CD4-positive, alpha-beta T cell treated with Interleukin-17A for 4 hours (primary cell): ENCODE measurements around the gene RBM4.

Source experiments
- DNase-seq: peaks from one replicate; pipeline ENCODE4 v3.0.0-alpha.2; 2020; ENCODE audit warnings: mixed read lengths

Gene RBM4

DNA sequence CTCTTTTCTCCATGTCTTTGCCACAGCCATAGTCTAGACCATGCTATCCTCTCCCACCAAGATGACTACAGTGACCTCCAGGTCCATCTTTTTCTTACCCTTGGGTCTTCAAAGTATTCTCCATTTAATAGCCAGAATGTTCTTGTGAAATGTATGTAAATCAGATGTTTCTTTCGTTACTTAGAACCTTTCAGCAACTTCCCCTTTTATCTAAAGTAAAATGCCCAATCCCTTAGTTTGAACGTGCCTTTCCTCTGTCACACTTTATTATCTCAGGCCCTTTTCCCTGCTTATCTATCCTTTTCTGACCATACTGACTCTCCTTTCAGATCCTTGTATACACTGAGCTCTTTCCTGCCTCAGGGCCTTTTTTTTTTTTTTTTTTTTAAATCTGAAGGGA, 21.3 kb downstream of the RBM4 start:
- DNase-seq = no peak

- no peak for DNase-seq
Observed at GRCh38 chr11:66663741-66664296, 25.3 kb downstream of the RBM4 start.

DNA sequence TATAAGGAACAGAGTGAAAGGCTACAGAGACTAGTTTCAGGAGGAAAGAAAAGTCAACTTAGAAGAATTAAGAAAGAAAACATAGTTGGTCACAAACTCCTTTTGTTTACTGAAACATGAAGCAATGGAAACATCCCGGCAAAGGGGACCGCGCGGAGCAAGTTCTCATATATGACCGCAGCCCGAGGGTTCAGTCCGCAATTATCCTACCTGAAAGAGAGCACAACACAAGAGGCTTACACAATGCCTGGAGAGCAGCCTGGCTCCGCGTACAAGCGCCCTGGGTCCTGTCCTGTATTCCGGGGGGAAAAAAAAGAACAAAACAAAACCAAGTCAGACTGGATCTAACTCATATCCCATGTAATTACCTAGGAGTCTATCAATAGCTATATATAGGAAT, 26.9 kb downstream of the RBM4 start:
- DNase-seq = no peak

DNA sequence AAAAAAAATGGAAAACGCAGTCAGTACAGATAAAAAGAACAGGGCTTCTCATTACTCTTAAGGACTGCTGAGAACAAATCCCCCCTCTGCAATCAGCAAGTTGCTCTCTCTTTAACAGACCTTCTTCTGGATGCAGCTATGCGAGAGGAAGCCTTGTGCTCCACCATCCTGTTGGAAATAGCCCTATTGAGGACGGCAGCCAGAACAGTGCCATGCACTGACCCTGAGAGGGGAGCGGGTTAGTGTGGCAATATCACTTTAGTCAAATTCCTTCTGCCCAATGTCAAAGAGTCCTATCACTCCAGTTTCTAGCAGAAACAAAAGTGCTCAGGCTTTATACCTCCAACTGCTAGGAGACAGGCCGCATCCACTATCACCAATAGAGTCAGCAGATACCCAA, 32.3 kb downstream of the RBM4 start:
- no peak for DNase-seq

DNA sequence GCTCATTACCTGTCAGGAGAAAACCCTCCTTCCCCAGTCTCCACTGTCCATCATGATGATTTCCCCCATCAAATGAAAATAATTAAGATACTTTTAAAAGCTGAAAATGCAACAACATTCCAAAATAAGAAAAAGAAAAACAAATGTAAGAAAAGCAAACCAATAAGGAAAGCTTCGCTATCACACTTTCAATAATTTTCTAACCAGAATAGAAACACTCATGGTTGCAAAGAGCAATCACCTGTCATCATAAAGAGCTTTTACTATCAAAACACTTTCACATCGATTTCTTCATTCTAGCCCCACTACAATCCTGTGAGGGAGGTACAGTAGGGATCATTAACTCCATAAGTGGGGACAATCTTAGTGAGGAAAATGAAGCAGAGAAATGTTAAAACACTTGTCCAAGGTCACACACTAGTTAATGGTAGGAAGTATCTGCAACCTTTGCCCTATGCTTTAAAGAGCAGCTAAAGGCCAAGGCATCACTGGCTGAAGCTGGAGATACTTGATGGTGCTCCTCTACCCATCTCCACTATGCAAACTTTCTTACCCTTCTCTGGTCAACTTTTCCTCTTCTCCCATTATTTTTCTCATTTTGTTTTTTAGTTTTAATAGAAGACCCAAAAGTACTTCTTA, 36.6 kb downstream of the RBM4 start:
- DNase-seq = no peak

DNA sequence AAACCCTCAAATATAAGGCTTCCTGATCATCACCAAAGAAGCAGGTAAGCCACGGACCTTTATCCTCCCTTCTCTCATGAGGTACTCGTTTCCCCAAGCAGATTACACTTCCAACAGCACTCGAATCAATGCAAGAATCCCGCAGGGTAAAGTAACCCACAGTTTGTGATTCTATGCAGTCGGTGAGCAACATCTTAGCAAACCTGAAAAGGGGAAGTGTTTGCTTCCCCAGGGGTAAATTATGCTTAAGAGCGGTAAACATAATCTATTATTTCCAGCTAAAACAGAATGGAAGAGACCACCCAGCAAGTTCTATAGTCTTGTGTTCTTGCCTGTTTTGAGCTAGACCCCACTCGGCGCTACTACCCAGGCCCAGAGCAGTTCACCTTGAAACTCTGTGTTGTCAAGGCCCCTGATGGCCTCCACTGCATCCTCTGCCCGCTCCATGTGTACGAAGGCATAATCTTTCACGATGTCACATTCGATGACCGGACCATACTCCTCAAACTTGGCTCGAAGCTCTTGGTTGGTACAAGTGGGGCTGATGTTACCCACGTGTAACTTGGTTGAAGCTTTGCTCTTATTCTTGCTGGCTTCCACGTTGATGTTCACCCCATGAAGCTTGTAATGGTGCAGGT, 37.9 kb downstream of the RBM4 start:
- DNase-seq = no peak

DNA sequence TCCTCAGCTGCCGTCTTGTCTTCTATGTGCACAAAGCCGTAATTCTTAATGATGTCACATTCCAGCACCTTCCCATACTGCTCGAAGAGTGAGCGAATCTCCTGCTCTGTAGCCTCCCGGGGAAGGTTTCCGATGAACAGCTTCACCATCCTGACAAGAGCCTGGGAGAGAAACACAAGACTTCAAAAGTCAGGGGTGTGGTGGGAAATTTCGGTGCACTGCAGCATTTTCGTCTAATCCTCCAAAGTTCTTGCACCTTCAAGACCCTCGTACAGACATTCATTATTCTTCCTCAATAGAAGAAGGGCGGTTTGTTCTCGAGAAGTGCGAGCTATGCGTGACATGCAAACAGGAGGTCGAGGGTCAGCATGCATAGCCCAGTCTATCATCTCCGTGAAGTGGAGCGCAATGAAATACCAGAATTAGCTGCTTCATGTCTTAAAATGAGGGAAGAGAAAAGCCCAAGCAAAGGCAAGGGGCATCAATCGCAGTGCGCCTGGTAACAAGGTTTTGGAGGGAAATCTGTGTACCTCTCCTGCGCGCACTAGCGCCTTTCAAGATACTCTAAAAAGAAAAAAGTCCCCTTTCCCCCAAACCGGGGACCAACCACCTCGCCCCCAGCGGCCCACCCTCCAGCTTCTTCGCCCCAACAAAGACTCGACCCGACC, 38.6 kb downstream of the RBM4 start:
- DNase-seq = no peak

- DNase-seq = peak; percentile 97
Observed at GRCh38 chr11:66677599-66678375, 39.3 kb downstream of the RBM4 start, which contains the start of gene RBM4B. Gene RBM4B (minus strand): TSS chr11:66677887. CDS start chr11:66677079, 808 bp downstream.

DNA sequence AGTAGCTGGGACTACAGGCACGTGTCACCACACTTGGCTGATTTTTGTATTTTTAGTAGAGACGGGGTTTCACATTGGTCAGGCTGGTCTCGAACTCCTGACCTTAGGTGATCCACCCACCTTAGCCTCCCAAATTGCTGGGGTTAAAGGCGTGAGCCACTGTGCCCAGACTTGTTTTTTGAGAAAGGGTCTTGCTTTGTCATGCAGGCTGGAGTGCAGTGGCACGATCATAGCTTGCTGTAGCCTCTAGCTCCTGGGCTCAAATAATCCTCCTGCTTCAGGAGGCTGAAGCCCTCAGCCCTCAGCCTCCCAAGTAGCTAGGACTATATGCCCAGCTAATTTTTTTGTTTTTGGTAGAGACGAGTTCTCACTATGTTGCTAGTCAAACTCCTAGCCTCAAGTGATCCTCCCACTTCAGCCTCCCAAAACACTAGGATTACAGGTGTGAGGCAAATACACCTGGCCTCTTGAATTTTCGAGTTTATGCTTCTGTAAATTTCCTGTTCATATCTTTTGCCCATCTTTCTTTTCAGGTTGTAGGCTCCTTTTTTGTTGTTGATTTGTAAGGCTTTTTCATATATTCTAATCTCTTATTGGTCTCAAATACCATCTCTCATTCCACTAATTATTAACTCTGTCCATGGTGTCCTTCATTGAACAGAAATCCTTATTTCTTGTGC, 42.6 kb downstream of the RBM4 start:
- no peak for DNase-seq

GRCh38 chr11:66683877-66684276, 45.4 kb downstream of the RBM4 start:
- DNase-seq = no peak

DNA sequence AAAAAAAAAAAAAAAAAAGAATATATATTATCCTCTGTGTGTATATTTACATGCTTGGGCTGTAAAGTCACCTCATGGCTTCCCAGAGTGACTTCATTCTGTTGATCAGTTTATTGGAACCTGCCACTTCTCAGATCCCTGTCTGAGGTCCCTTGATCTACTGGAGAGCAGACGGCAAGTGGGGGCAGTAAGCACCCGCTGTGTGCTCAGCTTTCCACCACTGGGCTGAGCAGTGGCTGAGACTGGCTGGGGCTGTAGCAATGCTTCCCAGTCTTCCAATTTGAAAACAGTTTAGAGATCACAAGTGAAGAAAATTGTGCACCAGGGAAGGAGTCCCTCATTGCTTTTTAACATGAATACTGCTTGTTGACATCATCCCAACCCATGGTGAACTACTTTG, 46.1 kb downstream of the RBM4 start:
- DNase-seq = no peak

GRCh38 chr11:66685276-66686099, 47.0 kb downstream of the RBM4 start:
- no peak for DNase-seq

DNA sequence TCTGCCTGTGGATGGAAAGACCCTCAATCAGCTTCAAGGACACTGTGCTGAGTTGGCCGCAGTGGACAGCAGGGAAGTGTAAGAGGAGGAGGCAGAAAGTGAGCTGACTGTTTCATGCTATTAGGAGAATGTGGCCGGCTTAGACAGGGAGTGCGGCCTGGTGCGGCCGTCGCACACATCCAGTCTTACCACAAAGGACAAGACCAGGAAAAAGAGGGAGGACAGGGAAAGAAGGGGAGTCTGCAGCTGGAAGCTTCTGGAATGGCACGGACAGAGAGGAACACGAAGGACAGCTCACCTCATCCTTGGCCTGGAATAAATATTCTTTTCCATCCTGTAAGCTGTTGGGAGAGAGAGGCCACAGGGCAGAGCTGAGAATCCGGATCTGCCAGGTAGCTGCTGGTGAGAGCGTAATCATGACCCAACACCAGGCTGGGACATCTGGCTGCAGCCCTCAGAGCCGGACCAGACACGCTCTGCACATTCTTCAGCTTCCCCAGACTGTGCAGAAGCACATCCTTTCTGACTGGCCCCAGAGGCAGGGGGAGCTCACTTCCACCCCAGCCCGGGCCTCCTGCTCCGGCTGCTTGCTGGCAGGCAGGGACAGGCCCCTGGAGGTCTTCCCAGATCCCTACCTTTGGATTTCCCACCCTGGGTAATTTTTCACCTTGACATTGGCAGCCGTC, 47.7 kb downstream of the RBM4 start:
- no peak for DNase-seq

GRCh38 chr11:66686801-66687750, 48.6 kb downstream of the RBM4 start:
- no peak for DNase-seq

DNA sequence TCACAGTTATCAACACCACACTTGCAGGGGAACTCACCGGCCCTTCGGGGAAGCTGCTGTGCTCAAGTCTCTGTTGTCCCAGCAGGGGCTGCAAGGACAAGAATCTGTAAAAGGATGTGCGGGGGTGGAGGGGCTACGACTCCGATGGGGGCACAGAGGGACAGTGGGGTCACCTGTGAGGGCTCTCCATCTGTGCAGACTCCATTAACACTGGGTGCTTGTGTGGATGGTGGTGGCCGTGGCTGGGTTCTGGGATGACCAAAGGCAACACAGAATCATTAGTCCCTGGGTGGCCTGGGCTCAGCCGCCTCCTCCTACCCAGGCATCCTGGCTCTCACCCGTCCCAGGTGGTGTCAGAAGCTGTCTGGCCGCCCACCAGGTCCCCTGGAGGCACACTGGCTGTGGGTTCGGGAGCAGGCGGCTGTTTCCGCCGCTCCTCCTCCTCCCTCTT, 49.4 kb downstream of the RBM4 start:
- DNase-seq = no peak

DNA sequence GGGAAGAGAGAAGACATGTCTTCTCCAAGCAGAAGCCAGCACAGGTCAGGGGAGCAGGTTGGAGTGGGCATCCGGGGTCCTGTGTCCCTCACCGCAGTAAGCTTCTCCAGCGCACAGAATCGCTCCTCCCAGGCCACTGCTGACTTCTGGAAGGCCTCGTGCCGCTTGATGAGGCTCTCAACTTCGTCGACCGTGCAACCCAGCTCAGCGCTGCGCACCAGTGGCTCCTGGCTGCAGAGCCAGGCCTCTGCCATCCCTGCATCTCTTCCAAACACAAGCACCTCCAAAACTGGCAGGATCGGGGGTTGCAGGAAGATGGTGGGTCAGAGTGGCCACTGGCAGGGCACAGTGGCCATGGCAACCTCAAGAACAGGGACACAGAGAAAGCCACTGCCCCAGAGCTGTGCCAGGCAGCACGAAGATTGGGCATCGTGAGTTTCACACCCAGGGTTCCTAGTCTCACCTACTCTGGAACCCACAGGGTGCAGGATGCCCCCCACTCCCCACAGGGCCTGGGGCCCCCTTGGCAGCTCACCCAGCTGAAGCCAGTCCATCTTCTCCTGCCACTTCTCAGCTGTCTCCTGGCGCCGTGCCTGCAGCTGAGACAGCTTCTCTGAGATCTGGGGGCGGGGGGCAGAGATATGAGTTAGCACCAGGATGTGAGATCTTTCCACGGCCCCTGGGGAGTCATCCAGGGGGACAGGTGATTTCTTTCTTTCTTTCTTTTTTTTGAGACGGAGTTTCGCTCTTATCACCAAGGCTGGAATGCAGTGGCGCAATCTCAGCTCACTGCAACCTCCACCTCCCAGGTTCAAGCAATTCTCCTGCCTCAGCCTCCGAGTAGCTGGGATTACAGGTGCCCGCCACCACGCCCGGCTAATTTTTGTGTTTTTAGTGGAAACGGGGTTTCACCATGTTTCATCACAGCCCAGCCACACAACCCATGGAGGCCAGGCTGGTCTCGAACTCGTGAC, 50.3 kb downstream of the RBM4 start:
- no peak for DNase-seq

DNA sequence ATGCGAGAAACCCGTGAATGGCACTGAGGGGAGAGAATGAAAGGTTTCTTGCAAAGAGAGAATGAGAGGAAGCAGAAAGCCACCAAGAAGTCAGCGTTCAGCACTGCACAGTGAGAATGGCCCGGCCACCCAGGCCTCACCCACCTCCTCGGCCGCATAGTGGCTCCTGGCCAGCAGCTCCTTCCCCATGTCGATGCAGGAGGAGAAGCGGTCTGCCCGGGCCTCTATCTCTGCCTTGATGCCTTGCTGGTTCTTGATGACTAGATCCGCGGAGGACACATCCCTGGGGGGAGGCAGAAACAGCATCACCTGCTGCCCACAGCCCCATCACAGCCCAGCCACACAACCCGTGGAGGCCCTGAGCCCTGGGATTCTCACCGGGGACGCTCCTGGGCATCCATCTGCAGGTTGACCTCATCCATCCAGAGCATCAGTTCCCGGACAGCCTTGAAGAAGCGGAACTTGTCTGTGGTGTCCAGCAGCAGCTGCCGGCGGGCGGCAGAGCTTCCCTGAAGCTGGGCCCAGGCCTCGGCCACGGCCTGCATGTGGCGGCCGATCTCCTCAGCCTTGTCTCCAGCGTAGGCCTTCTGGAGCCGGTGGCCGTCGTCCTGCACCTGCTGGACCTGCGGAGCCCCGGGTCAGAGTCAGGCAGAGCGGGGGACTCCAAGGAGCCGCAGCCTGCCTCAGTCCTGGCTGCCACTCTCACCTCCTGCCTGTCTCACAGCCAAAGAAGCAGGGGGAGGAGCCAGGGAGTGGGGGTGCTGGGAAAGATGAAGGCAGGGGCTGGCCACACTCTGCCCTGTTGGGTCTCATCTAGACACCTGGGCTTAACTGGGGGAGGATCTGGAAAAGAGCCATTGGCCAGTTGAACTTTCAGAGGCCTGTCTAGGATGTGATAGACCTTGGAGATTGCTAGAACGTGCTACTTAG, 51.4 kb downstream of the RBM4 start:
- DNase-seq = no peak
